Omental fat pad (tissue), 4 donors: ENCODE results near the gene DIP2C. TPM values are rescaled to one million over a fixed set of nuclear protein-coding genes. Genes with fewer than 3 reads are reported as not detected.
"Not testable (repeated sequence)": the region's sequence is repeated elsewhere in the genome, so short reads cannot be mapped to it uniquely, and the experiment has no call there.

Experiments
- ATAC-seq: fragments of 150-250 bp; one replicate; pipeline ENCODE4 v1.9.1; 2016; ENCODE audit warnings: mild to moderate bottlenecking, moderate library complexity; ENCODE audit not compliant: low FRiP score
- DNase-seq: peaks from one replicate; pipeline ENCODE4 v3.0.0-alpha.2; 2019; ENCODE audit warnings: low spot score
- CTCF ChIP-seq, 3 donors: fragments of 450-650 bp; IDR thresholded peaks; one replicate each; pipeline ENCODE4 v1.5.1; 2016 to 2017; ENCODE audit warnings: antibody characterized with exemption in 3 of 3, mild to moderate bottlenecking in 3 of 3, moderate library complexity in 2 of 3
- total RNA-seq, 4 donors: library from RNA; depleted of rRNA; stranded (reverse); fragments of >200 nt; gene quantifications; one replicate each; pipeline ENCODE4 v1.1.0, GENCODE V29; 2016

DIP2C gene
- total RNA-seq, 4 donors from 2014 or later = 19.7 to 56.5 (median 31.1) TPM

GRCh38 chr10:599767-600166 is 89.7 kb downstream of the DIP2C start:
- DNase-seq = no peak
- ATAC-seq = no peak
- TF ChIP-seq CTCF (IDR thresholded peaks at IDR 0.05) = no peak

GRCh38 chr10:598415-599170 is 90.9 kb downstream of the DIP2C start:
- DNase-seq = no peak
- ATAC-seq = no peak
- TF ChIP-seq CTCF (IDR thresholded peaks at IDR 0.05) = no peak

- TF ChIP-seq CTCF (IDR thresholded peaks at IDR 0.05) = no peak
- ATAC-seq = no peak
- no peak for DNase-seq
Measured at GRCh38 chr10:597976-598375, 91.5 kb downstream of the DIP2C start.

- DNase-seq (no peak), ATAC-seq (no peak)
- no peak for TF ChIP-seq CTCF (IDR thresholded peaks at IDR 0.05)
Measured at GRCh38 chr10:596725-597345, 92.6 kb downstream of the DIP2C start.

GRCh38 chr10:596131-596530 is 93.3 kb downstream of the DIP2C start:
- not testable (repeated sequence) for DNase-seq, ATAC-seq

GRCh38 chr10:595473-595872 is 94.0 kb downstream of the DIP2C start:
- ATAC-seq = no peak
- no peak for TF ChIP-seq CTCF (IDR thresholded peaks at IDR 0.05)
- DNase-seq = no peak

GRCh38 chr10:594584-595270 is 94.7 kb downstream of the DIP2C start:
- ATAC-seq = no peak
- no peak for TF ChIP-seq CTCF (IDR thresholded peaks at IDR 0.05)
- DNase-seq = no peak
